HG03066 (cell line): ENCODE measurements around the gene SMOC2.

Experiments used
- ATAC-seq: cut with Tn5 transposase; IDR thresholded peaks from one replicate; pipeline ENCODE4 v1.9.1; 2021; ENCODE audit warnings: low read depth; ENCODE audit not compliant: unreplicated experiment

Gene SMOC2

DNA sequence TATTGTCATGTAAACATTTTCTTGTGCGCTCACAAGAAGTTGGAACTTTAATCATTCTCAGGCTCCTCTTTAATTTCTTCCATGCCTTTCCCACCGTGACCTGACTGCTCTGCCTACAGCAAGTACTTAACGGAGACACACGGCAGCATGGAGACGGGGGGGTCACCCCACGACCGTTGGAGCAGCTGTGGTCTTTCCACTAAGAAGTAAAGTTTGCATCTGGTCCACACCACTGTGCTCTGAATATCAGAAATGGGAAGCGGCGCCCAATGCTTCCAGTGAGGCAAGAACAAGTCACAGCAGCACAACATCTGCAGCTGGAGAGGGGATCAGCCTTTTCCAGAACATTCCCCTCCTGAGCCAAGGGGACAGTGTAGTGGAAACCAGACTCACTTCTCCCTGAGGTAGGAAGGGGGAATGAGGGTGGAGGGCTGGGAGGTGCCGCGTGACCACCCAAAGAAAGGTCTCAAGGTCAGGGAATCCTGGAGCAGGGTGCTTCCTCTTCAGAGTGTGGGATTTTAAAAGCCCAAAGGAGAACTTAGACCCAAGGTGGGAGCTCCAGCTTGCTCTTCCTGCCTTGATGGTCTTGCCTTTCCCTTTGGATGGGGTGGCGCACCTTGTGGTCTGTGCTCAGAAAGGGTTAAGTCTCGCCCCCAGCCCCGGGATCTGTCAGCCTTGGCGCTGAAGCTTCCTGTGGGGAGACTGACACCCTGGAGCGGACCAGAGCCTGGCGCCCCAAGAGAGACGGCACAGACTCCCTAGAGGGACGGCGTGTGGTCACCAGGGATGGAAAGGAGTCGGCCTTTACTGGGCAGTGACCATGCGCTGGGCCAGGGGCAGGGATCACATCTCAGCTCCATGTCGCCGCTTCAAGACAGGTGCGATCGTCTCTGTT, 25.6 kb upstream of the SMOC2 start:
- ATAC-seq = no peak

DNA sequence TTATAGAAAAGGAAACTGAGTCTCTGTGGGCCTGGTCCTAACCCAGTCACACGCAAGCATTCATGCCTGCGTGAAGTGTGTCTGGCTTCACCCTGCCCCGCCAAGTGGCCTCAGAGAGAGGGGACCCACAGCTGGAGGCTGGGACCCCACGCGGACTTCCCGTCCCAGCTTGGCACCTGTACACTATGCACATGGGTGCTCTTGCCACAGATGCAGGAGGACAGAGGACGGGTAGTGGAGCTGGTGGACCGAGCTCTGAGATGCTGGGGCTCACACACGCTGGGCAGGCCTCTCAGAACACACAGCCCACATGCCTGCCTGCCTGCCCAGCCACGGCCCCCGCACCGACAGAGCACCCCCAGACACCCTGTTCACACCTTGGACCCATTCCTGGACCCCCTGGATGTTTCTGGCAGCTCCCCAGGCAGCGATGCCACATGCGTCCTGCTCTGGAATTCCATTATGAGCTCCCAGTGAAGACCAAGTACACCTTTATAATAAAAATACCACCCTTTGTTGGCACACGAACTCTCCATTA, 24.9 kb upstream of the SMOC2 start:
- ATAC-seq = no peak

DNA sequence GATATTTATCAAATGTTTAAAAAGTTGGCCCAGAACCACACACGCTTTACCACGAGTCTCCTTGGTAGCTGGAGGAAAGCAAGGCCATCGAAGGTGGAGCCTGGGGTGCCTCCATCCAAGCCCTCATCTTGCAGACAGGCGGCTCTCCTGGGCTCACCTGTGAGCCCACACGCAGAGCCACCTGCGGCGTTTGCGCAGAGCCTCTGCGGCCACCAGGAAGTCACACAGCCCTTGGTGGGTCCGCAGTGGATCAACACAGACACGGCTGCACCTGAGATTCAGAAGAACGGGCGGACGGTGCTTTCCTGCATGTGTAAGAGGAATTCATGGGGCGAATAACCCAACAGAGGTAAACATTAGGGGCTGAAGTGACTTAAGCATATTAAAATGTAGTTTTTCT, 24.5 kb upstream of the SMOC2 start:
- ATAC-seq = no peak

DNA sequence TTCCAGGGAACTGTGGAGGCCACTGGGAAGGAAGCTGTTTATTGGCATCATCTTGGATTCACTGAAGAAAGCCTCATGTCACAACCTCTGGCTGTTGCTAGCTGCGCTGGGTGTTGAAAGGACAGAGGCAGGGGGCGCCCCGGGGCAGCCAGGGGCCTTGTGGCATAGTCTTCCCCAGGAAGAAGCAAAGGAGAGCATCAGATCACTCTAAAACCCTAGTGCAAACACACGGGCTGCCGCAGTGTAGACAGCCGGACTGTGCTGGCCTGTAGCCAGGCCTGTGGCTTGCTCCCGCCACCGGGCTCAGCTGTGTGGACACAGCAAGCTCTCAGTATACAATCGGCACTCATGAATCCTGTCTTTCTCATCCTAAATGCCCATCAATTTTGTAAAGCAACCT, 23.8 kb upstream of the SMOC2 start:
- no peak for ATAC-seq

DNA sequence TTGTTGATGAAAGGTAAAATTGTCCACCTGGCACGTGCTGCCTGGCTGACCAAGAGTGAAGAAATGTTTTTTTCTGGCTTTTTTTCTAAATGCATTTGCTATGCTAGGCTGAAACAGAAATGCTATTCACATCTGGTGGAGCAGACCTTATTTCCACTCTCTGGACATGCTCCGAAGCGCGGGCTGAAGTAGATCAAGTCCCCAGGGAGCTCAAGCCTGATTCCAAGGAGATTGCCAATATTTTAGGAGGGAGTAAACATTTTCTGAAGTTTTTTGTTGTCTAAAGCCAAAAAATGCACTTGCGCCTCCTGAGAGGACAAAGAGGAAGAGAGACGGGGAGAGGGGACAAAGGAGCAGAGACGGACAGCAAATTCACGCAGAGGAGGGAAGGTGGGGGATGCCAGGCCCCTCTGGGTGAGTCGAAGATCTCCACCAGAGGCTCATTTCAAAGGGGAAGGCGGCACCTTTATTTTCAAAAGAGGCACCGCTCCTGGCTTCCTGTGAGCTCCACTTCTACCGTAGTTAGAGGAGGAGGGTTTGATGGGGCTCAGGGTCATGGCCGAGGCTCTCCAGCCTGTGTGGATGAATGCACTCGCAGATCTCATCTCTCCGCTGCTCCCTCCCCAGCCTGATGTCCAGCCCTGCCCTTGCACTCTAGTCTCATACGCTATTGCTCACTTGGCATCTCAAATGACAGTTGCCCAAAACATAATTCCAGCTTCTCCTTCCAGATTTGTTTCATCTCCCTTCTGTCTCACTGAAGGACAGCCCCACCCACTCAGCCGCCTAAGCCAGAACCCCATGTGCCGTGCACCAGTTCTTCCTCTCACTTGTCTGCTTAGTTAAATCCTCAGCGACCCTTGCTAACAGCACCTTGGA, 23.1 kb upstream of the SMOC2 start:
- ATAC-seq = no peak

DNA sequence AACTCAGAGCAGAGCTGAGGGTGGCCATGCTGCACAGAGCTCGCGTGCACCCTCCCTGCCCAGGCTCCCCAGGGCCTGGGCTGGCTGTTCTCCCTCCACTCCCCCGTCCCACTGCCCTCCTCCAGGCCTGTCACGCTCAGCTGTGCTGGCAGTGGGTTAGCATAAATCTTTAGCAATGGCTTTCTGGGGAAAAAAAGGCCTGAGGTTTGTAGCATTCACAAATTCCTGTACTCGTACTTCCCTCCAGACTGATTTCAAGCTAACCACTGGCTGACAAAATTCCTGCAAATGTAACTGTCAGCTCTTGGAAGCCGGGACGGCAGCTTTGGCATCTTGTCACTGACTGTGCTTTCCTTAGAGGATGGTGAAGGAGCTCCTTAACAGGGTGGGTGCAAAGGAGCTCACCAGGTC, 22.3 kb upstream of the SMOC2 start:
- no peak for ATAC-seq

DNA sequence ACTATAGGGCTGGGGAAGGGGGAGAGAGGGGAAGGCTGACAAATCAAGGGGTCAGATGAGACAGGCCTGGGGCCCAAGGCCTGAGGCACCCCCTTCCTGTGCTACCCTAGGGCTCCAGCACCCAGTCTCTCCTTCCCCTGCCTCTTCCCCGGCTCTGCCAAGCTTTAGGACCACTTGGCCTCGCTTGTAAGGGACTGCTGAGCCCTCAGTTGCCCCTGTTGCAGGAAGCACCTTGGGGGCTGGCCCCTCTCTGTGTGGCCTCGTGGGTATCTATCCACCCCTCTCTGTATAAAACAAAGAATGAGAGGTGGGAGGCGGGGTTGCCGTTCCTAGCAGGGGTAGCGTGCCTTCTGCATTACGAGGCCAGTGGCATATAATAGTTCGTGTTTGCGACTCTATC, 21.4 kb upstream of the SMOC2 start:
- ATAC-seq = no peak

DNA sequence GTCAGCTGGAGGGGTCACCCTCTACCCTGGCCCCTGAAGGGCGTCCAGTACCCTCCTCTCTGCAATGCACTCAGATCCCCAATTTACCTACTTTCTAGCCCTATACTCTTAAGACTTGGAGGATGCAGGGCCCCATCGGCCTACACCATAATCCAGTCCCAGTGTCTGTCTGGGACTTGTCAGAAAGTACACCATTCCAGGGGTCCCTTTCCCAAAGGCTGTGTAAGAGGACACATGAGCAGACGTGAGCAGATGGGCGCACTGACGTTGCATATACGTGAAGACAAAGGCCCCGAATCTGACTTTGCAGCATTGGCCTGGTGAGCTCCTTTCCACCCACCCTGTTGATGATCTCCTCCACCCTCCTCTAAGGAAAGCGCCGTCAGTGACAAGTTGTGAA, 20.9 kb upstream of the SMOC2 start:
- no peak for ATAC-seq

DNA sequence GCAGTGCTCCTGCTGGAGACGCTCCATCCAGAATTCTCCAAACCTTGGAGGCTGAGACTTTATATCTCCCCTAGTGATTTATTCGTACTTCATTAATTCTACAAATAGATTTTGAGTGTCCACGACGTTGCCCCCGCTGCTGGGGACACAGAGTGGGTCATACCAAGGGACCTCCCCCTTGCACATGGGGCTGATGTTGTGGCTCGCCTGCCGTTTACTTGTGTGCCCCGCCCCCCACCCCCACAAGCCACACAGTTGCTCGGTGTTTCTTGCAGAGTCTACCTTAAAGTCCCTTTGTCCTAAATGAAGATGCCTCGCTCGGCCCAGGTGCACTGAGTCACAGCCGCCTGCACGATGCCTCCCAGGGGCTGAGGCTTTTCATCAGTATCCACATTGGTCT, 20.3 kb upstream of the SMOC2 start:
- ATAC-seq = no peak

DNA sequence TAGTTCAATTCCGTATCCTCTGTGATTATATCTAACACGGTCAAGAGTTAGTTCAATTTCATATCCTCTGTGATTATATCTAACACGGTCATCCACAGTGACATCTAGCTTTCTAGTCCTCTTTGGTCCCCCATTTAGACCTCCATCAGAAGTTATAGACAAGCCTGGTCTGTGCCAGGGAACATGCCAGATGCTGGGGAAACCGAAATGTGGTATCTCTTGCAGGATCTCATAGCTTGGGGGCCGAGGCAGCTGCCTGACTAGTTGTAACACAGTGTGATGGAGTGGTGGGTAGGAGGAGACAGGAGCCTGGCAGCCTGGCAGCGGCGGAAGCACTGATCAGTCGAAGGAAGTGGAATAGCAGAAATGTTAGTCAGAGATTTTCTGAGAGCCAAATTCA, 13.8 kb upstream of the SMOC2 start:
- no peak for ATAC-seq

DNA sequence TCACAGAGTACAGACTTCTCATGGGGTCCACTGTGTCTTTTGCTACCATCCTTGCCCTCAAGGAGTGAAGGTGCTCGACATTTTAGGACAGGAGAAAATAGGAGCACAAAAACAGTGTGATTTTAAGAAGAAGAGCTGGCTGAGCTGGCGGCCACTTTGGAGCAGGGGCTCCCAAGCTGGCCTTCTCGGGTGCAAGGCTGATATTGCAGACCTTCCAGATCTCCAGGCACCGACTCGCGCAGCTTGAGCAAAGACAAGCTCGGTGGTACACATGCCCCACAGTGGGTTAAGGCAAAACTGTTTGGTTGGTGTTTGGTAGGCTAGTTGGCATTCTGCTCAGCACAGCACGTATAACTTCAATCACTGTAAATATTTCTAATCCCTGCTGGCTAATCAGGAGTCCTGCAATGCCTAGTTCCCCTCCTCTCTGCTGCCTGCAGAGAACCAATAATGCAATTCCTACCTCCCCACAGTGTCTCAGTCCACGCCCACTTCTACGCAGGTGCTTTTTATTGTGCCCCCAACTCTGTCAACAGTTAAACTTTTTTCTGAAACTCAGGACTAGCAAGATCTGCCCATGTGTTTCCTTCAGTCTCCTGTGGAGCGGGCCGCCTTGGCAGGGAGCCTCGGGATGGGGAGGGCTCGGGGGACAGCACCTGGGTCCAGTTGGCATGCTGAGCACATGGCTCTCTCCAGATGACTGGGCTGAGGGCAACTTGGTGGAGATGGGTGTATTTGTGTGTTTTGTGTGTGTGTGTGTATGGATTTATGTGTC, 12.7 kb upstream of the SMOC2 start:
- no peak for ATAC-seq

DNA sequence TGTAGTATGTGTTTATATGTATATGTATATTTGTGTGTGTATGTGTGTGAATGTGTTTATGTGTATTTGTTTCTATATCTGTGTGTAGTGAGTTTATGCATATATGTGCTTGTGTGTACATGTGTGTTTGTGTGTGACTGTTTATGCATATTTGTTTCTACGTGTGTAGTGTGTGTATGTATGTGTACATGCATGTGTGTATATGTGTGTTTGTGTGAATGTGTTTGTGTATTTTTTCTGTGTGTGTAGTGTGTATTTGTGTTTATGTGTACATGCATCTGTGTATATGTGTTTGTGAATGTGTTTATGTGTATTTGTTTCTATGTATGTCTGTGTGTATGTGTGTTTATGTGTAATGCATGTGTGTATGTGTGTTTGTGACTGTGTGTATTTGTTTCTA, 12.1 kb upstream of the SMOC2 start:
- ATAC-seq = no peak

DNA sequence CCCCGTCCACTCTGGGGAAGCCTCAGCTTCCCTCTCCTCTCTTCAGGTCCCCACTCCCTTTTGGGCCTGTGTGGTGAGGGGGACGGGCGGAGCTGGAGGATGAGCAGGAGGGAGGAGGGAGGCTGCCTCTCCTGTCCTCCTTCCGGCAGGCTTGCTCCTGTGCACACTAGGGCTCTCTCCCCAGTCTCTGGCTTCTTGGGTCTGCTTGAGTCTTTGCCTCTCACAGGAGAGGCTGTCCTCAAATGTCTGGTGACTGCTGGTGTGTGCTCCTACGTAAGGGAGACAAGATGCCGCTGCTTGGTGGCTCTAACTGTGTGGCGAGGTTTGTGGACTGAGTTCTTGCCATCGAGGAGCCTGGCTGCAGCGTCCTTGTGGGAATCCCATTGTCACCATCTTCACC, 8.8 kb upstream of the SMOC2 start:
- no peak for ATAC-seq

DNA sequence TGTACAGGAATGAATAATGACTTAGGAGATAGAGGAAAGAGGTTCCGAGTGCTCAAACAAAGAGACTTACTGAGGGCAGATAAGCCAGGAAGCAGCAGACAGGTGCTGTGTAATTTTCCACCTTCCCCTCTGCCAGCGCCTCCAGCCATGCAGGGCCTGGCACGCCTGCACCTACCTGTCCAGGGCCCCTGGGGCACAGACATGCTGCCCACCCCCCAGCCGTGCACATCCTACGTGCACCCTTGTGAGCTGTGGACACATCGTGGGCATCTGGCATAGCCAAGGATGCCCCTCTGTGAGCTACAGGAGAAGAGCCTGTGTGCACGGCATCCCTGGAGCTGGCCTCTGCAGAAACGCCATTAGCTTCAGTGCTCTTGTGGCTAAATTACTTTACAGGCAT, 7.1 kb upstream of the SMOC2 start:
- ATAC-seq = no peak

DNA sequence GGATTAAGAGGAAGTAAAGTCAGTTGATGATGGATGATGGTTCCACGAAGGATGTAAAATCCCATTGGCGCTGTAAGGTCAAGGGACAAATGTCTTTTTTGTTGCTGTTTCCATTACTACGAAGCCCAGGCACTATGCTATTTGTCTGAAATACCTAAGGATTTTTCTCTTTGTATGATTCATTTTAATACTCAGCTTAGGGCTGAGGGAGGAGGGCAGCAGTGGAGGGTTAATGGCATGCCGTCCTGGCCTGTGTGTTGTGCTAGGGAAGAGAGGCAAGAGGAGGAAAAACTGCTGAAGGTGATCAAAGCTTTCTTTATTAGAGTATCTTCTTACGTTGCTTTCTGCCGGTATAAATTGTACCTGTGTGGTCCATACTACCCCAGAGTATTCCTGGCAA, 6.5 kb upstream of the SMOC2 start:
- no peak for ATAC-seq

DNA sequence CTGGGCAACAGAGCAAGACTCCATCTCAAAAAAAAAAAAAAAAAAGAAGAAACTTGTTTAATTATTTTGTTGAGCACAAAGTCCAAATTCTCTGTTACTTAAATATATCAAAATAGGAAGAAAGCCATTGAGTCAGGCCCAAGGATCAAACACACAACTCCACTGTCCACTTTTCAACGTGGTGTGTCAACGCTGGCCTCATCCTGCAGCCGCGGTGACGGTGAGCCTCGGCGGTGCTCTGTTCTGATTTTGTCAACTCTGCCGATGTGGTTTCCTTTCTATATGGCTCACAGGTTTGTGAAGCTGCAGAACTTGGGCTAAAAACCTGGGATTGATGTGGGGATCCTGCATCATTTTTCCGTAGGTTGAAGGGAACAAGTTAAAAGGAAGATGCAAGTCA, 3.2 kb upstream of the SMOC2 start:
- no peak for ATAC-seq

DNA sequence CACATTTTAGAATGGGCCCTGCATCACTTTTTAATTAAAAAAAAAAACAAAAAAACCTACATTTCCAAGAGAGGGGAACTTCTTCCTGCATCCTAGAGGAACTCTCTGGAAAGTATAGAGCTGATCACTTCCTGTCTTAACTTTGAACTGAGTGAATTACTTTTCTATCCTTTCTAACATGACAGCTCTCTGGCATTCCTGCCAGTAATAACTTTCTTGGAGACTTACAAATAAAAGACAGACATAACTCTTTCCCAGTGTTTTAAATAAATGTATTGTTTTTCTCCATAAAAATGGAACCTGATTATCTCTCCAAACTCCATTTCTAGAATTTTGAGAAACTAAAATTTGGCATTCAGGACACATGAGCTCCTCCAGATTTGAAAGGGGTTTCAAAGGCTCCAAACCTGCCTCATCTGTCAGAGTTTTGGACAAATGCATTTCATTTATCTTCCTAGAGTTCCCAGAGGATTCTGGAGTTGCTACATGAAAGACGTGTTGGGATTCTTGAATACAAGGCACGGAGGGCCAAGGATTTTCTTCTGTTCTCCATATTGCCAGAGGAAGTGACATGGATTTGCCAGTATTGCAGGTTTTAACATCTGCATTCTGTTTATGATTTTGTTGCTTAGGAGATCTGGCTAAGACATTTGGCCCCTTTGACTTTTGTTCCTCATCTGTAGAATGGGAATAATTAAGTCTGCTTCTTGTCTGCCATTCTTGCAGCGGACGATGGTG, 2.0 kb upstream of the SMOC2 start:
- no peak for ATAC-seq

DNA sequence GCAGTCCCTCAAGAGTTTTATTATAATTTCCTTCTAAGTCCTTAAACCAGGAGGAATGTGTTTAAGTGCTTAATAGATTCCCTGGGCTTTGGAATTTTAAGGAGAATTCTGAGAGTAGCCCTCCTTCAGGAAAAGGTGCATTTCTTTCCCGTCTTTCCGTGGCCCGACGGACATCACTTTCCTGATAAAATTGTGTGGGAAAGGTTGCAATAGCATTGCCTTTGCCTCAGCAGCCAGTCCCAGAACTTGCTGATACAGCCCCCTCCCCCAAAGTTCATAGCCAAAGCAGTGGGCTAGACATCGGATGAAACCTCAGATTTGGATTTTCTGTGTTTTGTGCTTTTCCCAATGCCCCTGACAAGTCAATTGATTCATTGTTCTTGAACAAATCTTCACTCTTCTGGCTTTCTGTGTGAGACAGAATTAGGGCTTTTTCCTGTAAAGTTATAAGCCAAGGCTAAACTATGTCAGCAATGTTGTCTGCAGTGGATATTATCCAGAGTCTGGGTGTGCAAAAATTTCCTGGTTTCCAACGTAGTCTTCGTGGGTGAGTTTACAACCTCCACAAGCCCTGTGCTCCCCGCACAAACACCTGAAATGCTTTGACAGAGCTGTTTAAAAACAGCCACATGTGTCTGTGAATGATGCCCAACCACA, 1.1 kb upstream of the SMOC2 start:
- ATAC-seq = no peak
